ENCODE results near the gene DECR2. TPM values are rescaled to one million over a fixed set of nuclear protein-coding genes. Genes with fewer than 3 reads are reported as not detected.
A peak's percentile ranks its signal among the peaks of the same experiment; 100 is the strongest.

The DECR2 gene
- total and polyA plus RNA-seq, 2 of the 13 experiments (the other 11 are each of a cell fraction or from before 2014, with no cell fraction given), result 36.3 to 44.6 TPM

GRCh38 chr16:425082-425718 is 23.5 kb downstream of the DECR2 start, which contains the start of gene RAB11FIP3 (continued):
- TF ChIP-seq ISL2 (CRISPR knock-in tag; IDR thresholded peaks at IDR 0.05) (peak; percentile 45), ZSCAN29 (CRISPR knock-in tag; conservative IDR thresholded peaks at IDR 0.05) (no peak)

- in situ Hi-C loops (cut with HindIII; ENCODE audit: extremely low pct_ligation_motif_present, low pct_unique_long_range_greater_than_20kb) (no loop called here), intact Hi-C loops (cut with micrococcal nuclease; ENCODE audit: unreplicated experiment) (loop anchor here (2.0 kb wide), 1 partner anchor 21 kb away; no protein-coding TSS in a partner anchor)
- peaks cover 56% of the 10 kb centered on the region for H3K4me1 ChIP-seq (ENCODE audit: insufficient read depth, low read length)
- no peak overlapping the region for H2AFZ ChIP-seq (ENCODE audit: low read length)
- WGBS (ENCODE audit: low lambda C conversion rate), result 0% methylated on average over 4 of the region's 63 CpGs
- peak overlapping the region; percentile 78 for H3K4me2 ChIP-seq (ENCODE audit: low read depth, low read length)
- DNase-seq (ENCODE audit: low spot score), result no peak
- FAIRE-seq, result no peak
- H3K36me3 ChIP-seq (replicated peaks in 1 of 2; ENCODE audit: control insufficient read depth in 1 of 2, insufficient read depth in 2 of 2, low read length in 2 of 2), result no peaks in the 10 kb centered on the region
- ChIA-PET CTCF (ENCODE audit: low intra/inter-chr PET ratio, low total read pairs) (no interaction called here), POLR2A (interaction anchor here (0.6 to 3.1 kb wide), 7 partner anchors 15 to 76 kb away, joined by 3 to 21 read pairs (median 5); partner anchors contain the start of gene DECR2)
- H3K4me3 ChIP-seq (replicated peaks in 1 of 3; ENCODE audit: insufficient read depth in 1 of 3, low read depth in 2 of 3, low read length in 3 of 3), result peak overlapping the region; percentile 66 to 95 (median 87); a peak in 4 of 6 replicates
- no TSS peak for BruUV-seq (replicated peaks)
- H3K27me3 ChIP-seq (ENCODE audit: control insufficient read depth in 1 of 2, insufficient read depth in 2 of 2, low read length in 2 of 2), result no peaks in the 10 kb centered on the region; a peak in 1 of 5 replicates
- ATAC-seq, result peak; percentile 38
- H3K9ac ChIP-seq (ENCODE audit: insufficient read depth, low read depth, low read length), result peak overlapping the region; percentile 68; the same call in 1 of the 2 replicates
- H4K20me1 ChIP-seq (ENCODE audit: insufficient read depth, low read length), result peaks cover 16% of the 10 kb centered on the region
- TF ChIP-seq YY1 (IDR thresholded peaks at IDR 0.05; ENCODE audit: insufficient read depth, insufficient replicate concordance, low read depth, low read length) (peak; percentile 5), JARID2 (CRISPR knock-in tag; IDR thresholded peaks at IDR 0.05; ENCODE audit: insufficient replicate concordance) (no peak)
- H3K79me2 ChIP-seq (ENCODE audit: insufficient read depth, low read length), result peaks cover 42% of the 10 kb centered on the region
- no peaks in the 10 kb centered on the region for H3K9me3 ChIP-seq (ENCODE audit: low read length)
- no peak overlapping the region for H3K27ac ChIP-seq (ENCODE audit: extremely low read length, insufficient read depth, low read length)
These were observed 24.0 kb downstream of the DECR2 start for GRCh38 chr16:425740-426114.

All from HepG2 (cell line).